ENCODE results near the gene PDE7B. TPM values are rescaled to one million over a fixed set of nuclear protein-coding genes. Genes with fewer than 3 reads are reported as not detected.

The PDE7B gene
- total RNA-seq, 1 experiment from 2014 or later = not detected

DNA sequence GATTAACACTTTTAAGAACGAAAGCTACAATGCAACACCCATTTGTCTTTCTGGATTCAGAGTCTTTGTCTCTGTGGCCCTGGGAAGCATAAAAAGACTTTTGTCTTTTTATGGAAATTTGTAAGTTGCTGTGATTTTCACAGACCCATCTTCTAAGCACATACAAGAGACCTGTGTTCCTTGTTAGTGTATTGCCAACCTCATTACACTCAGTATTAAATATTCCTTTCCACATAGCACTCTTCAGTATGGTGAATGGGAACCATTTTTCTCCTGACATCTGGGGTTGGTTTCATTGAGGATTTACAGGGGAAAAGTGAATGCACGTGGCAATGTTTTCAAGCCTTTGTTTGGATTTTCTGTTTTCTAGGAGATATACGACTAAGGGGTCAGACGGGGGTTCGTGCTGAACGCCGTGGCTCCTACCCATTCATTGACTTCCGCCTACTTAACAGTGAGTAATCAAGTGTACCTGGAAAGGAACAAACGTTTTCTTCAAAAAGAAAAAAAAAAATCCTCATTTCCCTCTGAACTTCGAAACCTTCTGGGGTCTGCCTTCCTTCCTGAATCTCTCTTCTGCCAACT lies 257.0 kb downstream of the PDE7B start:
- Histone ChIP-seq H3K4me3 (ENCODE audit: low read length) (no peak overlapping the region), H3K27me3 (ENCODE audit: low read length) (no peaks in the 10 kb centered on the region), H3K4me1 (ENCODE audit: low read length) (no peaks in the 10 kb centered on the region), H3K9me2 (replicated peaks; ENCODE audit: insufficient read depth, low read length) (no peaks in the 10 kb centered on the region), H3K4me2 (ENCODE audit: low read depth, low read length, poor library complexity, severe bottlenecking) (no peak overlapping the region), H3K79me2 (ENCODE audit: low read length) (no peaks in the 10 kb centered on the region), H4K20me1 (ENCODE audit: insufficient read depth, low read depth, low read length) (no peaks in the 10 kb centered on the region), H3K9ac (ENCODE audit: low read length) (no peak overlapping the region), H3K9me3 (ENCODE audit: low read length) (no peaks in the 10 kb centered on the region), H2AFZ (ENCODE audit: low read length) (no peak overlapping the region), H3K27ac (ENCODE audit: low read length) (no peak overlapping the region), H3K36me3 (ENCODE audit: insufficient read depth, low read length) (no peaks in the 10 kb centered on the region)
- no peak for DNase-seq

DNA sequence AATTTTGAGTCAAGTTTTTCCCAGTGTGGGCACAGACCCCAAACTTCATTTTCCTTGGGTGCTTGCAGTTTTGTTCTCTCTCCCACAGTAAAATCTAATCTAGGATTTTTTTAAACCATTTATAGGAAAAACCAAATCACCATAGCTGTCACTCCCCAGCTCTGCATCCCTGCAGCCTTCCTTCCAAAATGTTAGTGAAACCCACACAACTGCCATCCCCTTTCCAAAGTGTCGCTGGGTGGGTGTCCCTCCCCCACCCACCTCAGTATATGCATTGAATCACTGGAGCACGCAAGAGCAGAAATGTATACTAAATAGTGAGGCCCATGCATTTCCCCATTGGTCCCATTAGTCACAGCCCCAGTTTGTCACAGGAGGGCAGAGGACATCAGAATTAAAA lies 260.3 kb downstream of the PDE7B start:
- Histone ChIP-seq H3K9me2 (replicated peaks; ENCODE audit: insufficient read depth, low read length) (no peaks in the 10 kb centered on the region), H3K4me2 (ENCODE audit: low read depth, low read length, poor library complexity, severe bottlenecking) (no peak overlapping the region), H3K4me3 (ENCODE audit: low read length) (no peak overlapping the region), H3K9me3 (ENCODE audit: low read length) (no peaks in the 10 kb centered on the region), H3K27me3 (ENCODE audit: low read length) (no peaks in the 10 kb centered on the region), H3K79me2 (ENCODE audit: low read length) (no peaks in the 10 kb centered on the region), H3K4me1 (ENCODE audit: low read length) (no peaks in the 10 kb centered on the region), H4K20me1 (ENCODE audit: insufficient read depth, low read depth, low read length) (no peaks in the 10 kb centered on the region), H3K27ac (ENCODE audit: low read length) (no peak overlapping the region), H3K36me3 (ENCODE audit: insufficient read depth, low read length) (no peaks in the 10 kb centered on the region), H2AFZ (ENCODE audit: low read length) (no peak overlapping the region), H3K9ac (ENCODE audit: low read length) (no peak overlapping the region)
- DNase-seq = no peak

DNA sequence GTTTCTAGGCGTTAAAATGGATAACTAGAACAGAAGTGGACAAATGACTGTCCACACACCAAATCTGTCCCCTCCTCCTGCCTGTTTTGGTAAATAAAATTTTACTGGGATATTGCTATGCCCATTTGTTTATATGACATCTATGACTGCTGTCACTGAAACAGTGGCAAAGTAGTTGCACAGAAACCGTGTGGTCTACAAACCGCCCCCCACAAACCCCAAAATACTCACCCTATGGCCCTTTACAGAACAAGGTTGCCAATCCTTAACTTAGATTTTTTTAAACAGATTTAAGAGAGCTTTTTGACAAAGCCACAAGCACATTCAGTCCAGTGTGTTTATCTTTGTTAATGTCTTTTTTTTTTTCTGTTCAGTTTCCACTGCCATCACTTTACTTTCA lies 260.8 kb downstream of the PDE7B start:
- Histone ChIP-seq H3K9me2 (replicated peaks; ENCODE audit: insufficient read depth, low read length) (no peaks in the 10 kb centered on the region), H3K4me3 (ENCODE audit: low read length) (no peak overlapping the region), H3K4me1 (ENCODE audit: low read length) (no peaks in the 10 kb centered on the region), H3K27me3 (ENCODE audit: low read length) (no peaks in the 10 kb centered on the region), H3K9ac (ENCODE audit: low read length) (no peak overlapping the region), H3K36me3 (ENCODE audit: insufficient read depth, low read length) (no peaks in the 10 kb centered on the region), H2AFZ (ENCODE audit: low read length) (no peak overlapping the region), H3K27ac (ENCODE audit: low read length) (no peak overlapping the region), H3K9me3 (ENCODE audit: low read length) (no peaks in the 10 kb centered on the region), H3K79me2 (ENCODE audit: low read length) (no peaks in the 10 kb centered on the region), H4K20me1 (ENCODE audit: insufficient read depth, low read depth, low read length) (no peaks in the 10 kb centered on the region), H3K4me2 (ENCODE audit: low read depth, low read length, poor library complexity, severe bottlenecking) (no peak overlapping the region)
- DNase-seq = no peak

DNA sequence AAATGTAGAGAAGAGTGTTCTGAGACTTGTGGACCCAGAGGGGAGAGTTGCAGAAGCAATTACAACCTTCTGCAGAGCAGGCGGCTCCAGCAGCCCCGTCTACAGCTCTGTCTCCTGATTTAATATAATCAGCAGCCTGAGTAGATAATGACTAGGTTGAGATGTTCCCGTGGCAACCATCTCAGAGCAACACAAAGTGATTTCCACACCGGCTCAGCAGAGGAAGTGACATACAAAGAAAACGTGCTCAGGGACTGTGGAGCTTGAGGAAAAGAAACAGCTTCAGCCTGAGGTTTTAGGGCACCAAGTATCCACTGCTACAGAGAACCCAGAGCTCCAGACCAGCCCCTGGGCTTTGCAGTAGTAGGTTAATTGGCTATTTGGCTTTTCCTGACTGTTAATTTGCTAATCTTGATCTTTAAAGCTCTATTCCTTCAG lies 262.3 kb downstream of the PDE7B start:
- no peaks in the 10 kb centered on the region for H3K9me2 ChIP-seq (replicated peaks; ENCODE audit: insufficient read depth, low read length)
- H3K9me3 ChIP-seq (ENCODE audit: low read length) = no peaks in the 10 kb centered on the region
- no peaks in the 10 kb centered on the region for H3K36me3 ChIP-seq (ENCODE audit: insufficient read depth, low read length)
- H4K20me1 ChIP-seq (ENCODE audit: insufficient read depth, low read depth, low read length) = no peaks in the 10 kb centered on the region
- no peak overlapping the region for H3K4me2 ChIP-seq (ENCODE audit: low read depth, low read length, poor library complexity, severe bottlenecking)
- DNase-seq = no peak
- no peak overlapping the region for H2AFZ ChIP-seq (ENCODE audit: low read length)
- H3K4me1 ChIP-seq (ENCODE audit: low read length) = no peaks in the 10 kb centered on the region
- H3K27ac ChIP-seq (ENCODE audit: low read length) = no peak overlapping the region
- H3K27me3 ChIP-seq (ENCODE audit: low read length) = no peaks in the 10 kb centered on the region
- no peaks in the 10 kb centered on the region for H3K79me2 ChIP-seq (ENCODE audit: low read length)
- no peak overlapping the region for H3K4me3 ChIP-seq (ENCODE audit: low read length)
- H3K9ac ChIP-seq (ENCODE audit: low read length) = no peak overlapping the region

DNA sequence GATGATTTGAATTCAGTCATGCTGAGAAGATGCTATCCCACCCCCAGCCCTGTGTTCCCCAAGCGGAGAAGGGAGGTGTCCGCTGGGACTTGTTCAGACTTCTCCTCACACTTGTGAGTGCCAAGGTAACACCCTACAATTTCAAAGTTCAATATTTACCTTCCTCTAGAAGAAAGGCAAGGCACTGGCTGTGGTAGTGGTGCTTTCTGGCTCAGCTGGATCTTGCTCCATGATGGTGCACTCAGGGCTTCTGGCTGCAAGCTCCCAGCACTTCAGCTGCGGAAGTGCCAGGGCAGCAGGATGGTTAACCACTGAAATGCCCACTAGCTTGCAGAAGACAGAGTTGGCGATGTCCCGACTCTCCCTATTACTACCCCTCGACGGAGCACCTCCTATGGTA lies 263.2 kb downstream of the PDE7B start:
- no peak for DNase-seq
- H3K4me3 ChIP-seq (ENCODE audit: low read length) = no peak overlapping the region
- H4K20me1 ChIP-seq (ENCODE audit: insufficient read depth, low read depth, low read length) = no peaks in the 10 kb centered on the region
- no peaks in the 10 kb centered on the region for H3K36me3 ChIP-seq (ENCODE audit: insufficient read depth, low read length)
- no peak overlapping the region for H3K4me2 ChIP-seq (ENCODE audit: low read depth, low read length, poor library complexity, severe bottlenecking)
- no peaks in the 10 kb centered on the region for H3K79me2 ChIP-seq (ENCODE audit: low read length)
- no peak overlapping the region for H2AFZ ChIP-seq (ENCODE audit: low read length)
- no peaks in the 10 kb centered on the region for H3K27me3 ChIP-seq (ENCODE audit: low read length)
- no peaks in the 10 kb centered on the region for H3K9me2 ChIP-seq (replicated peaks; ENCODE audit: insufficient read depth, low read length)
- H3K9ac ChIP-seq (ENCODE audit: low read length) = no peak overlapping the region
- H3K27ac ChIP-seq (ENCODE audit: low read length) = no peak overlapping the region
- no peaks in the 10 kb centered on the region for H3K9me3 ChIP-seq (ENCODE audit: low read length)
- H3K4me1 ChIP-seq (ENCODE audit: low read length) = no peaks in the 10 kb centered on the region

DNA sequence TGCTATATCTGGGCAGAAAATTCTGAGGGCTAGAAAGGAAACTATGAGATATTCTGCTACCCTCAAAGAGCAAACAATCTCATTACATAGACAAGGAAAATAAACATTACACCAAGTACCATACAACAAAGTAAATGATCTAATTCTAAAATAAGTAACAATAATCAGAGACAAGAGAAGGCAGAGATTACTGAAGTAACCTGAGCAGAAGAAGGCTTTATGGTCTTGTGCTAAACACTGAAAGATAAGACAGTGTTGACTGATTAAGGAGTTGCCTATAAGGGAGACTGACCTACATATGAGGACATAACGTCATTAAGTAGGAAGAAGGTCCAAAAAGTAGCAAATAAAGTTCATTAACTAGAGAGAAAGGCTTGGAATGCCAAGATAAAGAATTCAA lies 264.4 kb downstream of the PDE7B start:
- Histone ChIP-seq H4K20me1 (ENCODE audit: insufficient read depth, low read depth, low read length) (no peaks in the 10 kb centered on the region), H2AFZ (ENCODE audit: low read length) (no peak overlapping the region), H3K27ac (ENCODE audit: low read length) (no peak overlapping the region), H3K79me2 (ENCODE audit: low read length) (no peaks in the 10 kb centered on the region), H3K9me3 (ENCODE audit: low read length) (no peaks in the 10 kb centered on the region), H3K36me3 (ENCODE audit: insufficient read depth, low read length) (no peaks in the 10 kb centered on the region), H3K9me2 (replicated peaks; ENCODE audit: insufficient read depth, low read length) (no peaks in the 10 kb centered on the region), H3K27me3 (ENCODE audit: low read length) (no peaks in the 10 kb centered on the region), H3K4me2 (ENCODE audit: low read depth, low read length, poor library complexity, severe bottlenecking) (no peak overlapping the region), H3K4me1 (ENCODE audit: low read length) (no peaks in the 10 kb centered on the region), H3K4me3 (ENCODE audit: low read length) (no peak overlapping the region), H3K9ac (ENCODE audit: low read length) (no peak overlapping the region)
- DNase-seq = no peak

DNA sequence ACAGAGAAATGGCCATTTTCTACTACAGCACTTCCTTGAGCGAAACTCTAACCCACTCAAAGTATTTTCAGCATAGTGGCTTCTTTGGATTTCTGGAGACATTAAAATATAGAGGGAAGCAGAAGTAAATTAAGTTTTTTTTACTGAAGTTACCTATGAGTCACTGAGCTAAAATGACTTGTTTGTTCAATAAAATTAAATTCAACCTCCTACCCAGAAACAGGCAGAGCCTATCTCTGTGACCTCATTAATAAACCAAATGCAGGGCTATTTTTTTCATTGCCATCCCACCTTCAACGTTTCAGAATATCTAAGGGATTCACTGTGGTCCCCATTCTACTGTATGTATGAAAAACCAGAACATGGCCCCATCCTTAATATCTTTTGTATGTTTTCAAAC lies 265.6 kb downstream of the PDE7B start:
- Histone ChIP-seq H3K9me3 (ENCODE audit: low read length) (no peaks in the 10 kb centered on the region), H3K9ac (ENCODE audit: low read length) (no peak overlapping the region), H3K4me2 (ENCODE audit: low read depth, low read length, poor library complexity, severe bottlenecking) (no peak overlapping the region), H3K27ac (ENCODE audit: low read length) (no peak overlapping the region), H3K36me3 (ENCODE audit: insufficient read depth, low read length) (no peaks in the 10 kb centered on the region), H4K20me1 (ENCODE audit: insufficient read depth, low read depth, low read length) (no peaks in the 10 kb centered on the region), H3K27me3 (ENCODE audit: low read length) (no peaks in the 10 kb centered on the region), H3K4me3 (ENCODE audit: low read length) (no peak overlapping the region), H3K4me1 (ENCODE audit: low read length) (no peaks in the 10 kb centered on the region), H3K9me2 (replicated peaks; ENCODE audit: insufficient read depth, low read length) (no peaks in the 10 kb centered on the region), H2AFZ (ENCODE audit: low read length) (no peak overlapping the region), H3K79me2 (ENCODE audit: low read length) (no peaks in the 10 kb centered on the region)
- no peak for DNase-seq

DNA sequence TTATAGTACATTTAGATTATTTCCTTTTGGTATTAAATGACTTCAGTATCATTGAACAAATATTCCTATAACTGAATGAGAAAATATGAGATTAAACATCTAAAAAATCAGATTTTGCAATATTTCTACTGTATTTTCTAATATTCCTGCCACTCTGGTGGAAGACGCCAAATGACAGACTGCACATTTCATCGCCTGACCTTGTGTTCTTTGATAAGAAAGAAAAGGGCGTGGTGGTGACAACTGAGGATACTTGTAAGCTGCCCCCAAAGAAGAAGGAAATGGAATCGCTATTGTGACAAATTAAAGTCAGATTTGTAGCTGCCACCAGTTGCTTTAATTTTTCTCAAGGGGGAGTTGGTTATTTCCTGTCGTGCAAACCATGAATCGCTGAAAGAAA lies 267.3 kb downstream of the PDE7B start:
- H3K27me3 ChIP-seq (ENCODE audit: low read length) = no peaks in the 10 kb centered on the region
- no peak overlapping the region for H3K27ac ChIP-seq (ENCODE audit: low read length)
- H3K79me2 ChIP-seq (ENCODE audit: low read length) = no peaks in the 10 kb centered on the region
- no peaks in the 10 kb centered on the region for H3K9me2 ChIP-seq (replicated peaks; ENCODE audit: insufficient read depth, low read length)
- H2AFZ ChIP-seq (ENCODE audit: low read length) = no peak overlapping the region
- no peaks in the 10 kb centered on the region for H3K4me1 ChIP-seq (ENCODE audit: low read length)
- no peaks in the 10 kb centered on the region for H3K36me3 ChIP-seq (ENCODE audit: insufficient read depth, low read length)
- no peak overlapping the region for H3K4me2 ChIP-seq (ENCODE audit: low read depth, low read length, poor library complexity, severe bottlenecking)
- H3K4me3 ChIP-seq (ENCODE audit: low read length) = no peak overlapping the region
- H3K9me3 ChIP-seq (ENCODE audit: low read length) = no peaks in the 10 kb centered on the region
- no peak overlapping the region for H3K9ac ChIP-seq (ENCODE audit: low read length)
- DNase-seq = no peak
- H4K20me1 ChIP-seq (ENCODE audit: insufficient read depth, low read depth, low read length) = no peaks in the 10 kb centered on the region

DNA sequence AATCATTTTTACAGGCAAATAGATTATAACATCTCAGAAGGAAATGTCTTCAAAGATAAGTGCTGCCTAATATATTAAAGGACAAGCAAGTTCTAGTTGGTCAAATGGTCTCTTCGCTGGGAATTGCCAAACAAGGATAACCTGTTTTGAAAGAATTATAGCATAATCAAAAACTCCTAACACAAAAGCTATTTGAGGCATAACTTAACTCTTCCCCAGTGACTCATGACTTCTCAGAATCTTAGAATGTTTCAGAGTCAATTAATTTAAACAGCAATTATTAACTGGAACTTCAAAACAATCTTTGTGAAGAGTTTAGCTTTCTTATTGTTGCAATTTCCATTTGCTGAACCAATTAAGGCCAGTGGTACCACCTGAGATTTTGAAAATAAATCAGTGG lies 272.0 kb downstream of the PDE7B start:
- DNase-seq = no peak
- Histone ChIP-seq H2AFZ (ENCODE audit: low read length) (no peak overlapping the region), H3K27ac (ENCODE audit: low read length) (no peak overlapping the region), H3K9me3 (ENCODE audit: low read length) (no peaks in the 10 kb centered on the region), H3K27me3 (ENCODE audit: low read length) (no peaks in the 10 kb centered on the region), H3K9ac (ENCODE audit: low read length) (no peak overlapping the region), H3K36me3 (ENCODE audit: insufficient read depth, low read length) (no peaks in the 10 kb centered on the region), H3K4me1 (ENCODE audit: low read length) (no peaks in the 10 kb centered on the region), H3K4me2 (ENCODE audit: low read depth, low read length, poor library complexity, severe bottlenecking) (no peak overlapping the region), H3K4me3 (ENCODE audit: low read length) (no peak overlapping the region), H4K20me1 (ENCODE audit: insufficient read depth, low read depth, low read length) (no peaks in the 10 kb centered on the region), H3K9me2 (replicated peaks; ENCODE audit: insufficient read depth, low read length) (no peaks in the 10 kb centered on the region), H3K79me2 (ENCODE audit: low read length) (no peaks in the 10 kb centered on the region)

Data from Karpas-422 (cell line).